GM18867 (cell line): ENCODE measurements around the gene BUB3.

Experiments used
- ATAC-seq: cut with Tn5 transposase; IDR thresholded peaks from one replicate; pipeline ENCODE4 v1.9.1; 2021; ENCODE audit warnings: mild to moderate bottlenecking, moderate library complexity; ENCODE audit not compliant: unreplicated experiment

The BUB3 gene

DNA sequence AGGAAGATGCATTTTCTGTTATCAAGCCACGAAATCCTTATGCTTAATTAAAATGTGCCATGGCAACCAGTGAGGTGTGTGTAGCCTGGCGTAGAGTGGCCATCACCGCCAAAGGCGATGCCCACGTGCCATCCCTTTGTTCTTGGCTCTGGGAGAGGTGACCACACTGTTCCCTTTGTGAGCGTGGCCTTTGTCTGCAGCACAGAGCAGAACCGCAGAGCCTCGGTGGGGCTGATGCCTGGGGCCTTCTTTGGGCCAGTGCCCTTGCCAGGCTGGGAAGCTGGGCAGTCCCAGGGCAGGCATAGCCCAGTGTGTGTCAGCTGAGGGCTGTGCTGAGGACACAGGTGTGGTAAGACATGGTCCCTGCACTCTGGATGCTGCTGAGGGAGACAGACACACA lies 48.3 kb downstream of the BUB3 start:
- ATAC-seq = no peak

GRCh38 chr10:123203393-123204126 lies 49.4 kb downstream of the BUB3 start:
- no peak for ATAC-seq

GRCh38 chr10:123204127-123204461 lies 49.9 kb downstream of the BUB3 start:
- ATAC-seq = no peak

- no peak for ATAC-seq
These were observed 50.8 kb downstream of the BUB3 start for GRCh38 chr10:123205041-123205440.

DNA sequence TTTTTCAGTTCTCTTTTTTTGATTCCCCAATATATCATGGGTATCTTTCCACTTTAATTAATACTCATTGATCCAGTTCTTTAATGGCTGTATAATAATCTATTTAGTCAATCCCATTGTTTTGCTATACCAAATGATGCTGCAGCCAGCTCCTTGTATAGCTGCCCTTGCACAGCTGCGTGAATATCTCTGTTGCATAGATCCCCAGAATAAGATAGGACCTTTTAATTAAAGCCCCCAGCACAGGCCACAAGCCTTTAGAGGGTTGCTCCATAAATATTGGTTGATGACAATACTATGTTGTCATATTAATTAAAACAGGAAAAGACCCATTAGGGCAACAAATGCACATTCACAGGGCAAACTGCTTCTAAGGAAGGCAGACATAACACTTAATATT lies 57.9 kb downstream of the BUB3 start:
- ATAC-seq = no peak

DNA sequence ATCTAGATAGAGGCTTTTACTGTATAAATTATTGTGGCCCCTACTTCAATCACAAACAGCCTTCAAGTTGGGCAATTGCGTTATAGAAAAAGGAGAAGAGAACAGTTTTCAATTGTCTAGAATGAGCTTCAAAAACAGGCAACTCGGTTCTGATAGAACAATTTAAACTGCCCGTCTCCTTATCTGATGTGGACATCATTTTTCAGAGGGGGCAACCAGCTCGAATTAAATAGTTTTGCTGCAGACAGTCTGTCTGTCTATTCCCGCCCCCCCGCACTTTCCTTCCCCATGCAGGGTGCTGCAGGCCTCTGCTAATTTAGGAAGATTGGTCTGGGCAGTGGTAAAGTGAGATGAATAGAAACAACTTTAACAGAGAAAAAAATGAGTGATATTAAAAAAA lies 58.4 kb downstream of the BUB3 start:
- ATAC-seq = no peak

DNA sequence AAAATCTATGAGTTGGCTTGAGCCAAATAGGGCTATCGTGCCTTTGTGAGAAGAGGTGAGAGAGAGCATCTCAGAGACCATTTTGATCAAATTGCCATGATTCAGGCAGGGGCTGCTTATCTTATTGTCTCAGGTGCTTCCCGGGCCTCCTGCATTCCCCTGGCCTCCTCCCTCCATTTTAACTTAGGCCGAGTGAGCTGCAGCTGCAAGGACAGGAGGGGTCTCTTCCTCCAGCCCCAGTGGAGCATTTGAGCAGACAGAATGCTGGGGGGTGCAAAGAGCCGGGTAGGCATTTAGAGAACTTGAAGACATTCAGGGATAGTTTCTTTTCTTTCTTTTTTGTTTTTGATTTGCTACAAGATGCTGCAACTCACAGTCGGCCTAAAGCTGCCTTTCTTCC lies 59.0 kb downstream of the BUB3 start:
- no peak for ATAC-seq
